ENCODE results near the gene MAOA.

Gene MAOA

GRCh38 chrX:43682726-43683125 lies 26.6 kb downstream of the MAOA start:
- Histone ChIP-seq H3K27ac (ENCODE audit: insufficient read depth, low read length, poor library complexity, severe bottlenecking) (no peak overlapping the region), H3K4me3 (ENCODE audit: insufficient read depth, low read depth, low read length, poor library complexity, severe bottlenecking) (no peak overlapping the region), H3K27me3 (replicated peaks; ENCODE audit: control insufficient read depth, insufficient read depth, low read length, poor library complexity, severe bottlenecking) (no peaks in the 10 kb centered on the region), H3K4me1 (ENCODE audit: control insufficient read depth, insufficient read depth, low read length, poor library complexity, severe bottlenecking) (no peaks in the 10 kb centered on the region), H3K9me3 (ENCODE audit: control insufficient read depth, low read length) (no peaks in the 10 kb centered on the region), H3K36me3 (ENCODE audit: control insufficient read depth, insufficient read depth, low read length) (no peaks in the 10 kb centered on the region)
- DNase-seq: no peak

- DNase-seq: no peak
- H3K36me3 ChIP-seq (ENCODE audit: control insufficient read depth, insufficient read depth, low read length): no peaks in the 10 kb centered on the region
- H3K4me3 ChIP-seq (ENCODE audit: insufficient read depth, low read depth, low read length, poor library complexity, severe bottlenecking): no peak overlapping the region
- no peak overlapping the region for H3K27ac ChIP-seq (ENCODE audit: insufficient read depth, low read length, poor library complexity, severe bottlenecking)
- no peaks in the 10 kb centered on the region for H3K4me1 ChIP-seq (ENCODE audit: control insufficient read depth, insufficient read depth, low read length, poor library complexity, severe bottlenecking)
- no peaks in the 10 kb centered on the region for H3K9me3 ChIP-seq (ENCODE audit: control insufficient read depth, low read length)
- no peaks in the 10 kb centered on the region for H3K27me3 ChIP-seq (replicated peaks; ENCODE audit: control insufficient read depth, insufficient read depth, low read length, poor library complexity, severe bottlenecking)
Observed at GRCh38 chrX:43685221-43685620, 29.1 kb downstream of the MAOA start.

- Histone ChIP-seq H3K36me3 (ENCODE audit: control insufficient read depth, insufficient read depth, low read length) (no peaks in the 10 kb centered on the region), H3K4me1 (ENCODE audit: control insufficient read depth, insufficient read depth, low read length, poor library complexity, severe bottlenecking) (no peaks in the 10 kb centered on the region), H3K9me3 (ENCODE audit: control insufficient read depth, low read length) (no peaks in the 10 kb centered on the region), H3K4me3 (ENCODE audit: insufficient read depth, low read depth, low read length, poor library complexity, severe bottlenecking) (no peak overlapping the region), H3K27me3 (replicated peaks; ENCODE audit: control insufficient read depth, insufficient read depth, low read length, poor library complexity, severe bottlenecking) (no peaks in the 10 kb centered on the region), H3K27ac (ENCODE audit: insufficient read depth, low read length, poor library complexity, severe bottlenecking) (no peak overlapping the region)
- no peak for DNase-seq
Observed at GRCh38 chrX:43688586-43688985, 32.5 kb downstream of the MAOA start.

GRCh38 chrX:43693602-43694406 lies 37.7 kb downstream of the MAOA start:
- no peaks in the 10 kb centered on the region for H3K4me1 ChIP-seq (ENCODE audit: control insufficient read depth, insufficient read depth, low read length, poor library complexity, severe bottlenecking)
- no peak for DNase-seq
- H3K27me3 ChIP-seq (replicated peaks; ENCODE audit: control insufficient read depth, insufficient read depth, low read length, poor library complexity, severe bottlenecking): no peaks in the 10 kb centered on the region
- no peak overlapping the region for H3K4me3 ChIP-seq (ENCODE audit: insufficient read depth, low read depth, low read length, poor library complexity, severe bottlenecking)
- no peak overlapping the region for H3K27ac ChIP-seq (ENCODE audit: insufficient read depth, low read length, poor library complexity, severe bottlenecking)
- H3K36me3 ChIP-seq (ENCODE audit: control insufficient read depth, insufficient read depth, low read length): no peaks in the 10 kb centered on the region
- no peaks in the 10 kb centered on the region for H3K9me3 ChIP-seq (ENCODE audit: control insufficient read depth, low read length)

GRCh38 chrX:43699475-43699874 lies 43.4 kb downstream of the MAOA start:
- Histone ChIP-seq H3K36me3 (ENCODE audit: control insufficient read depth, insufficient read depth, low read length) (no peaks in the 10 kb centered on the region), H3K27me3 (replicated peaks; ENCODE audit: control insufficient read depth, insufficient read depth, low read length, poor library complexity, severe bottlenecking) (no peaks in the 10 kb centered on the region), H3K9me3 (ENCODE audit: control insufficient read depth, low read length) (no peaks in the 10 kb centered on the region), H3K4me1 (ENCODE audit: control insufficient read depth, insufficient read depth, low read length, poor library complexity, severe bottlenecking) (no peaks in the 10 kb centered on the region), H3K4me3 (ENCODE audit: insufficient read depth, low read depth, low read length, poor library complexity, severe bottlenecking) (no peak overlapping the region), H3K27ac (ENCODE audit: insufficient read depth, low read length, poor library complexity, severe bottlenecking) (no peak overlapping the region)
- DNase-seq: no peak

GRCh38 chrX:43702079-43702524 lies 46.0 kb downstream of the MAOA start:
- Histone ChIP-seq H3K9me3 (ENCODE audit: control insufficient read depth, low read length) (no peaks in the 10 kb centered on the region), H3K4me3 (ENCODE audit: insufficient read depth, low read depth, low read length, poor library complexity, severe bottlenecking) (no peak overlapping the region), H3K4me1 (ENCODE audit: control insufficient read depth, insufficient read depth, low read length, poor library complexity, severe bottlenecking) (no peaks in the 10 kb centered on the region), H3K36me3 (ENCODE audit: control insufficient read depth, insufficient read depth, low read length) (no peaks in the 10 kb centered on the region), H3K27me3 (replicated peaks; ENCODE audit: control insufficient read depth, insufficient read depth, low read length, poor library complexity, severe bottlenecking) (no peaks in the 10 kb centered on the region), H3K27ac (ENCODE audit: insufficient read depth, low read length, poor library complexity, severe bottlenecking) (no peak overlapping the region)
- DNase-seq: no peak

- Histone ChIP-seq H3K27ac (ENCODE audit: insufficient read depth, low read length, poor library complexity, severe bottlenecking) (no peak overlapping the region), H3K9me3 (ENCODE audit: control insufficient read depth, low read length) (no peaks in the 10 kb centered on the region), H3K36me3 (ENCODE audit: control insufficient read depth, insufficient read depth, low read length) (no peaks in the 10 kb centered on the region), H3K4me1 (ENCODE audit: control insufficient read depth, insufficient read depth, low read length, poor library complexity, severe bottlenecking) (no peaks in the 10 kb centered on the region), H3K4me3 (ENCODE audit: insufficient read depth, low read depth, low read length, poor library complexity, severe bottlenecking) (no peak overlapping the region), H3K27me3 (replicated peaks; ENCODE audit: control insufficient read depth, insufficient read depth, low read length, poor library complexity, severe bottlenecking) (no peaks in the 10 kb centered on the region)
- no peak for DNase-seq
Observed at GRCh38 chrX:43702660-43703059, 46.6 kb downstream of the MAOA start.

- Histone ChIP-seq H3K4me1 (ENCODE audit: control insufficient read depth, insufficient read depth, low read length, poor library complexity, severe bottlenecking) (no peaks in the 10 kb centered on the region), H3K36me3 (ENCODE audit: control insufficient read depth, insufficient read depth, low read length) (no peaks in the 10 kb centered on the region), H3K4me3 (ENCODE audit: insufficient read depth, low read depth, low read length, poor library complexity, severe bottlenecking) (no peak overlapping the region), H3K27ac (ENCODE audit: insufficient read depth, low read length, poor library complexity, severe bottlenecking) (no peak overlapping the region), H3K27me3 (replicated peaks; ENCODE audit: control insufficient read depth, insufficient read depth, low read length, poor library complexity, severe bottlenecking) (no peaks in the 10 kb centered on the region), H3K9me3 (ENCODE audit: control insufficient read depth, low read length) (no peaks in the 10 kb centered on the region)
- no peak for DNase-seq
Observed at GRCh38 chrX:43703211-43703791, 47.2 kb downstream of the MAOA start.

- no peaks in the 10 kb centered on the region for H3K36me3 ChIP-seq (ENCODE audit: control insufficient read depth, insufficient read depth, low read length)
- DNase-seq: no peak
- H3K27ac ChIP-seq (ENCODE audit: insufficient read depth, low read length, poor library complexity, severe bottlenecking): no peak overlapping the region
- H3K27me3 ChIP-seq (replicated peaks; ENCODE audit: control insufficient read depth, insufficient read depth, low read length, poor library complexity, severe bottlenecking): no peaks in the 10 kb centered on the region
- H3K4me1 ChIP-seq (ENCODE audit: control insufficient read depth, insufficient read depth, low read length, poor library complexity, severe bottlenecking): no peaks in the 10 kb centered on the region
- no peak overlapping the region for H3K4me3 ChIP-seq (ENCODE audit: insufficient read depth, low read depth, low read length, poor library complexity, severe bottlenecking)
- no peaks in the 10 kb centered on the region for H3K9me3 ChIP-seq (ENCODE audit: control insufficient read depth, low read length)
Observed at GRCh38 chrX:43706786-43707370, 50.8 kb downstream of the MAOA start.

Data from effector memory CD4-positive, alpha-beta T cell (primary cell).